HG03175 (cell line): ENCODE measurements around the gene AARS1.
"Not testable (repeated sequence)": the region's sequence is repeated elsewhere in the genome, so short reads cannot be mapped to it uniquely, and the experiment has no call there.

Experiments used
- ATAC-seq: cut with Tn5 transposase; IDR thresholded peaks from one replicate; pipeline ENCODE4 v1.9.1; 2021; ENCODE audit warnings: mild to moderate bottlenecking, moderate library complexity; ENCODE audit not compliant: unreplicated experiment

Gene AARS1

GRCh38 chr16:70226024-70226423 is 63.3 kb downstream of the AARS1 start:
- not testable (repeated sequence) for ATAC-seq

- ATAC-seq = not testable (repeated sequence)
These were observed 63.9 kb downstream of the AARS1 start for GRCh38 chr16:70225430-70225829.

GRCh38 chr16:70224645-70225044 is 64.7 kb downstream of the AARS1 start:
- not testable (repeated sequence) for ATAC-seq

GRCh38 chr16:70223971-70224513 is 65.3 kb downstream of the AARS1 start:
- ATAC-seq = not testable (repeated sequence)

GRCh38 chr16:70223216-70223615 is 66.1 kb downstream of the AARS1 start:
- not testable (repeated sequence) for ATAC-seq

GRCh38 chr16:70222574-70222973 is 66.7 kb downstream of the AARS1 start:
- ATAC-seq = not testable (repeated sequence)

- ATAC-seq = not testable (repeated sequence)
These were observed 70.7 kb downstream of the AARS1 start for GRCh38 chr16:70218586-70218985.

GRCh38 chr16:70206382-70206781 is 82.9 kb downstream of the AARS1 start:
- not testable (repeated sequence) for ATAC-seq

GRCh38 chr16:70204668-70205405 is 84.5 kb downstream of the AARS1 start:
- ATAC-seq = not testable (repeated sequence)

- not testable (repeated sequence) for ATAC-seq
These were observed 85.3 kb downstream of the AARS1 start for GRCh38 chr16:70204010-70204409.

- not testable (repeated sequence) for ATAC-seq
These were observed 85.8 kb downstream of the AARS1 start for GRCh38 chr16:70203508-70203907.
